T-helper 22 cell (primary cell): ENCODE measurements around the gene POFUT2.

Experiments
- DNase-seq: peaks from one replicate; pipeline ENCODE4 v3.0.0-alpha.2; 2020; ENCODE audit warnings: low read depth

Gene POFUT2

DNA sequence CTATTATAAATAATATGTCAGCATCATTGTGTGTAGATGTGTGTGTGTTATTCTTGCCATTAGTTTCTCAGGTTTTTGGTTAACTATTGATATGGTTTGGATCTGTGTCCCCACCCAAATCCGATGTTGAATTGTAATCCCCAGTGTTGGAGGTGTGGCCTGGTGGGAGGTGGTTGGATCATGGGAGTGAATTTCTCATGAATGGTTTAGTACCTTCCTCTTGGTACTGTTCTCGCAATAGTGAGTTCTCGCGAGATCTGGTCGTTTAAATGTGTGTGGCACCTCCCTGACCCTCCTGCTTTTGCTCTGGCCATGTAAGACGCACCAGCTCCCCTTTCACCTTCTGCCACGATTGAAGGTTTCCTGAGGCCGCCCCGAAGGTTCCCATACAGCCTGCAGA lies 9.6 kb upstream of the POFUT2 start:
- DNase-seq, result no peak

DNA sequence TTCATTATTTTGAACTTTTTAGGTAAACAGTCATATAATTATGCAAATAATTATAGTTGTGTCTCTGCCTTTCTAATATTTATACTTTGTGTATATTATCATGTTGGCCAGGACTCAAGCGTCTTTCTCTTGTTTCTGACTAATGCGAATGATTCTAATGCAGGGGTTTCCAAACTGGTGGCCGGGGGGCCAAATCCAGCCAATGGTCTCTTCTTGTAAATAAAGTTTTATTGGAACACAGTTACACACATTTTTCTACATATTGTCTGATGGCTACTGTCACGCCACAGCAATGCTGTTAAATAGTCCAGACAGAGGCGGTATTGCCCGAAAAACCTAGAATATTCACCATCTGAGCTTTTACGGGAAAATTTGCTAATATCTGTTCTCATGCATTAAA lies 8.9 kb upstream of the POFUT2 start:
- DNase-seq, result no peak

- no peak for DNase-seq
Measured at GRCh38 chr21:45295576-45296365, 8.1 kb upstream of the POFUT2 start.

- DNase-seq, result no peak
Measured at GRCh38 chr21:45294509-45295291, 7.0 kb upstream of the POFUT2 start.

GRCh38 chr21:45293726-45294401 lies 6.2 kb upstream of the POFUT2 start:
- DNase-seq, result no peak

GRCh38 chr21:45293220-45293725 lies 5.6 kb upstream of the POFUT2 start:
- no peak for DNase-seq

DNA sequence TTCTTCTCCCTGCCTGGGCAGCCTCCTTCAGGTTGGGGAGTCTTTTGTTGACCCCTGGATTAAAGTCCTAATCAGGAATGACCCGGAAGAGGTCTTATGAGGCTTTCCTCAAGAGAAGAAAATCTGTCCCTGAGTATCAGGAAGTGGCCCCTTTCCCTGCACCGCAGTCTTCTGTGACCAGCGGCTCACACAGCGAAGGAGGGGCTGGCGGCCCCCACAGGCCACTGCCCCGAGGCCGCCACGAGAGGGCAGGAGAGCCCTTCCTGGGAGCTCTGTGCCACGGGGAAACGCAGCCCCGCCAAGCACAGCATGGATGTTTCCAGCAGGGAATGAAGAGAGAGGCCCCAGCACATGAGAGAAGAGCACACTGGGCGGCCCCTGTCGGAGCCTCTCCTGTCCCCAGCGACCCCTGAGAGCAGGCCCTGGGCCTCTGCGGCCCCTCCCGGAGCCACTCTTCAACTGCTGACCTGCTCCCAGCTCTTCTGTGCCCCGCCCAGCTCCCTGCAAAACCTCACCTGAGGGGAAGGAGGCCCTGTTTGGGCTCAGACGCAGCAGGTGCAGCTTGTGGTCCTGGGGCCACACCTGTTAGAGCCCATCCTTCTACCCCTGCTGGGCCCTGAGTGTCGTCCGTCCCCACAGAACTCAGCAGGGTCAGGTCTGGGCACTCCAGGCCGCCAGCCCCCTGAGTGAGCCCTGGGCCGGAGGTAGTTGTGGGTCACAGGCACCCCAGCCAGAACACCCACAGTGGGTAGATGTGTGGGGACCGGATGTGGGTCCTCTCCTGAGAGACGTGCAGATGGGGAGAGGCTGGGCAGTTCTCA lies 4.9 kb upstream of the POFUT2 start:
- DNase-seq, result peak; percentile 44

GRCh38 chr21:45291613-45292398 lies 4.1 kb upstream of the POFUT2 start:
- no peak for DNase-seq

DNA sequence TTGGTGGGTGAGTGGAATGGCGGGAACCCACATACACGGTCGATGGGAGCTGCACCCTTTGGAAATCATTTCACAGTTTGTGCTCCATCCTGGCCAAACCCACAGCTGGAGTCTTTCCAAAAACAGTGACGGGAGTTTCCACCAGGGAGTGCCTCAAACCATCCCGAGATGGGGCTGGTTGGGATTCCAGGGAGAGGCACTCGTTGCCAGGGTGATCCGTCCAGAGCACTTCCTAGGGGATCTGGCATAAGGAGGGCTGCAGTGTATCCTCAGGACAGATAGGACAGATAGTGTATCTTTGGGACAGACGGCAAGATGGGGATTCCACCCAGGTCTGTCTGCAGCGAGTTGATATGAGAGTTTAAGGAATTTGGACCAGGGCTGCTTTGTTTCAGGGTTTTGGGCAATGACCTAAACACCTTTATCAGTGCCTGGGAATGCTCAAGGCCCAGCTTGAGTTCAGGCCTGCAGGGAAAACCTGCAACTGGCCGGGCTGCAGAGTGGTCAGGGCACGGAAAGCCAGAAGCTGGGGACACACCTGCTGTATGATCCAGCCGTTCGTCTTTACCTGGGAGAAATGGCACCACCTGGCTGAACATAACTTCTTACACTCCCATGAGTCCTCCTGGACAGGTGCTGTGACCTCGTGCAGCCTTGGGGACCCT lies 3.4 kb upstream of the POFUT2 start:
- no peak for DNase-seq

GRCh38 chr21:45289655-45290515 lies 2.2 kb upstream of the POFUT2 start:
- no peak for DNase-seq

DNA sequence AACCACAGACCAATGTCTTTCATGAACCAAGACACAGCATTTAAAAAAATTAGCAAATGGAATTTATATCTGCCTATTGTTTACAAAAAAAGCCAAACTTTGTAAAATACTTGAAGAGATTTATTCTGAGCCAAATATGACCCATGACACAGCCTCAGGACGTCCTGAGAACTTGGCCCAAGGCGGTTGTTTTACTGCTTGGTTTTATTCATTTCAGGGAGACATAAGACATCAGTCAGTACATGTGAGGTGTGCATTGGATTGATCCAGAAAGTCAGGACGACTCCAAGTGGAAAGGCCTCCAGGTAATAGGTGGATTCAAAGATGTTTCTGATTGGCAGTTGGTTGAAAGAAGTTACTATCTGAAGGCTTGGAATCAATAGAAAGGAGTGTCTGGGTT lies 1.4 kb upstream of the POFUT2 start:
- no peak for DNase-seq

DNA sequence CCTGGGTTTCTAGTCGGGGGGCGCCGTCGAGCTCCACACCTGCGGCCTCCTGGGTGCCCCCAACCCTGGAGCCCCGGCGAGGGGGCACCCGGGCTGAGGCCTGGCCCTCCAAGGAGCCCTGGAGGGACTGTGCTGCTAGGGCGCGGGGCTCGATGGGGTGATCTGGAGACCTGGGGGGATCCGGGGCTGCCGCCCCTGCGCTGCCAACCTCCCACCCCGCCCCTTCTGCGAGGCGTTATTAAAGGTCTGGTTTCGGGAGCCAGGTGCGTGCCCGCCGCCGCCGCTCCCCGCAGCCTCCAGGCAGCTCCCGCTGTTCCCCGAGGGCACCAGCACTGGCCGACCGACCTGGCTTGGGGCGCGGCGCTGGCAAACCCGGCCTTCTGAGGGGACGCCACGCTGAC lies 746 bp upstream of the POFUT2 start:
- no peak for DNase-seq

DNA sequence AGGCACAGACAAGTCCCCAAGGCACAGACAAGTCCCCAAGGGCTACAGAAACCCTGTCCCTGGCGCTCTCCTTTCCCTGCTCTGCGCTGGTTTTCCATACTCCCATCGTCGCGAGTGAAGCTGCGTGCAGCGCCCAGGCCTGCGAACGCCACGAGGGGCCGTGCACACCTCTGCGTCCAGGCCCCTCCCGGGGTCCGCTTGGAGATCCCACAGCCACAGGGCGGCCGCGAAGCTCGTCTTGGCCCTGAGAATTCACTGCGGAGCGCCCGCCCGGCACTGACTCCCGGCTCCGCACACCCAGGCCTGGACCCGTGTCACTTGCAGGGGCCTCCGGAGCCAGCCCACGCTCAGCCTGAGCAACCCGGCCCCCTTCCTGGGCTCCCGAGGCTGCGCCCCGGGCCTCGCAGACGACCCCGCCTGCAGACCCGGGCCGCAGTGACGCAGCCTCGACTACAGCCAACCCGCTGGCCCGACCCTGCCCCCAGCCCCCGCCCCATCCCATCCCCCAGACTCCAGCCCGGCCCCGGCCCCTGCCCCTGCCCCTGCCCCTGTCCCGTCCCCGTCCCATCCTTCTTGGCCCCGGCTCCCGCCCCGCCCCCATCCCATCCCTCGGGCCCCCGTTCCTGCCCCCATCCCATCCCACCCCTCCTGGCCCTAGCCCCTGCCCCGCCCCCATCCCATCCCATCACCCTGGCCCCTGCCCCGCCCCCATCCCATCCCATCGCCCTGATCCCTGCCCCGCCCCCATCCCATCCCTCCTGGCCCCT lies 841 bp downstream of the POFUT2 start:
- no peak for DNase-seq

- DNase-seq, result no peak
Measured at GRCh38 chr21:45285266-45285931, 2.3 kb downstream of the POFUT2 start.

- DNase-seq, result no peak
Measured at GRCh38 chr21:45284456-45284741, 3.3 kb downstream of the POFUT2 start.

GRCh38 chr21:45283611-45284455 lies 3.9 kb downstream of the POFUT2 start:
- DNase-seq, result no peak

GRCh38 chr21:45283035-45283610 lies 4.6 kb downstream of the POFUT2 start:
- no peak for DNase-seq
